Keratinocyte (primary cell): ENCODE results near the gene HDLBP.

ENCODE experiments used
- CTCF ChIP-seq, 3 experiments: IDR thresholded peaks in 1 of 3; conservative IDR thresholded peaks in 1 of 3; optimal IDR thresholded peaks in 1 of 3; 2 replicates in 2 of 3; 3 replicates in 1 of 3; pipeline versions ENCODE3 to v1.5.1; 2011; ENCODE audit warnings: low read length in 3 of 3, mild to moderate bottlenecking in 3 of 3, moderate library complexity in 2 of 3, control low read depth in 1 of 3, inconsistent platforms in 1 of 3; ENCODE audit not compliant: insufficient read depth in 2 of 3; ENCODE audit errors: extremely low read depth in 1 of 3
- EZH2 ChIP-seq: IDR thresholded peaks from one replicate; pipeline ENCODE4 v1.6.1; 2012; ENCODE audit warnings: inconsistent platforms, mild to moderate bottlenecking, low read length, moderate library complexity

GRCh38 chr2:241349941-241350340 lies 34.5 kb upstream of the HDLBP start:
- TF ChIP-seq EZH2 = no peak
- TF ChIP-seq CTCF (optimal IDR thresholded peaks at IDR 0.05 in 1 of 3, IDR thresholded peaks at IDR 0.05 in 1 of 3, conservative IDR thresholded peaks at IDR 0.05 in 1 of 3; ENCODE audit: extremely low read depth in 1 of 3, insufficient read depth in 2 of 3, low read length in 3 of 3) = no peak
